NCI-H128 (cell line): Measurements from ENCODE around the gene CA11.

Source experiments
- DNase-seq: peaks from one replicate; lab custom pipeline; 2025; ENCODE audit not compliant: unreplicated experiment; lab: John Stamatoyannopoulos, UW

The CA11 gene

GRCh38 chr19:48588670-48589401 is 57.2 kb downstream of the CA11 start:
- peak; percentile 46 for DNase-seq
